Stimulated activated CD4-positive, alpha-beta T cell treated with anti-CD3 and anti-CD28 coated beads, TNF-alpha, amount 100 ng/mL, for 1 hour (primary cell): ENCODE measurements around the gene SIRT6.
"Not testable (repeated sequence)": the region's sequence is repeated elsewhere in the genome, so short reads cannot be mapped to it uniquely, and the experiment has no call there.

ENCODE experiments used
- DNase-seq, 3 donors: peaks; one replicate each; pipeline ENCODE4 v3.0.0-alpha.2; 2020; ENCODE audit warnings: low read depth in 3 of 3, low spot score in 1 of 3

SIRT6 gene

DNA sequence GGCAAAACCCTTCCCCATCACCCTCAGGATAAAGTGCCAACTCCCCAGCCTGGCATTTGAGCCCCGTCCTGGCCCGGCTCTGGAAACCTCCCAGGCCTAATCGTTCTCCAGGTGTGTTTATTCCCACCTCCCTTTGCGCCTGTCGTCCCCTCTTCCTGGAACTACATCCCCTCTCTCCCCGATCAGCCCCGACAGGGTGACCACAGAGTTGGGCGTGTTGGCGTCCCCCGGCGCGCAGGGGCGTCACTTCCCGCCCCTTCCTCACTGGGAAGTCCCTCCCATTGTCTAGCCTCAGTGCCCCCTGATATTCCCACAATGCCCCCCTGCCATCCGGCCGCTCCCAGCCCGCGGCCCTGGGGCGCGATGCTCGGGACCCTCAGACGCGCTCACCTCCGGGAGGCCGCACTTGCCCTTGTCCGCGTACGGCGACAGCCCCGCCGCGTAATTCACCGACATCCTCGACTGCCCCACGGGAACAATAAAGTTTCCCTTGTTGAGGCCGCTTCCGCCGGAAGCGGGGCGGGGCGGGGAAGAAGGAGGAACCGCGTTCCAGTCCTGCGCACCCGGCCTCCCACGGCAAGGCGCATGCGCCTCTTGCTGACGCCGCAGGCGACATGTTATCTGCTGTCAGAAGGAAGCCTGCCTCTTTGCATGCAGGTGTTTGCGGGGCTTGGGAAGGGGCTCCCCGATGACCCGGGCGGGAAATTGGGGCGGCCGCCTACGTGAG, at the start of gene SIRT6, which contains the start of gene ANKRD24:
TSS of gene SIRT6 (minus strand) at position 480 of the 727 bp plus-strand sequence. CDS start at position 456, 24 bp downstream.
TSS of gene ANKRD24 (plus strand) at position 606 of the 727 bp plus-strand sequence. CDS start 3,737 bp downstream, outside the sequence.
- peak; percentile 89 to 92 (median 91) for DNase-seq

DNA sequence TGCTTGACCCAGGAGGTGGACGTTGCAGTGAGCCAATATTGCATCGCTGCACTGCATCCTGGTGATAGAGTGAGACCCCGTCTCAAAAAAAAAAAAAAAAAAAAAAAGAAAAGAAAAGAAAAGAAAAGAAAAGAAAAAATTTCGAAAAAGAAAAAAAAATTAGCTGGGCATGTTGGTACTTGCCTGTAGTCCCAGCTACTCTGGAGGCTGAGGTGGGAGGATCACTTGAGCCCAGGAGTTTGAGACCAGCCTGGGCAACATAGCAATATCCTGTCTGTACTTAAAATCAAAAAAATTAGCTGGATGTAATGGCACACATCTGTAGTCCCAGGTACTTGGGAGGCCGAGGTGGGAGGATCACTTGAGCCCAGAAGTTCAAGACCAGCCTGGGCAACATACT, 49.8 kb upstream of the SIRT6 start:
- DNase-seq: not testable (repeated sequence)

DNA sequence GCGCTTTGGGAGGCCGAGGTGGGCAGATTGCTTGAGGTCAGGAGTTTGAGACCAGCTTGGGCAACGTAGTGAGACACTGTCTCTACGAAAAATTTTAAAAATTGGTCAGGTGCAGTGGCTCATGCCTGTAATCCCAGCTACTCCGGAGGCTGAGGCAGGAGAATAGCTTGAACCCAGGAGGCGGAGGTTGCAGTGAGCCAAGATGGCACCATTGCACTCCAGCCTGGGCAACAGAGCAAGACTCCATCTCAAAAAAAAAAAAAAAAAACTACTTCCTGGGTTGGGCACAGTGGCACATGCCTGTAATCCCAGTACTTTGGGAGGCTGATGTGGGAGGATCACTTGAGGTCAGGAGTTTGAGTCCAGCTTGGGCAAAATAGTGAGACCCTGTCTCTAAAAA, 49.2 kb upstream of the SIRT6 start:
- not testable (repeated sequence) for DNase-seq

DNA sequence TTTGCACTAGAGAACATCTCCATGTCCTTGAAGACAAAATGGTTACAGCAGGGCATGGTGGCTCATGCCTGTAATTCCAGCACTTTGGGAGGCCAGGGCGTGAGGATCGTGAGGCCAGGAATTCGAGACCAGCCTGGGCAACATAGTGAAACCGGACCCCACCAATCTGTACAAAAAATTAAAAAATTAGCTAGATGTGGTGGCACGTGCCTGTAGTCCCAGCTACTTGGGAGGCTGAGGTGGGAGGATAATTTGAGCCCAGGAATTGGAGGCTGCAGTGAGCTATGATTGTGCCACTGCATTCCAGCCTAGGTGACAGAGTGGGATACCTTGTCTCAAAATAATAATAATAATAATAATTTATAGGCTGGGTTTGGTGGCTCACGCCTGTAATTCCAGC, 47.9 kb upstream of the SIRT6 start:
- not testable (repeated sequence) for DNase-seq

DNA sequence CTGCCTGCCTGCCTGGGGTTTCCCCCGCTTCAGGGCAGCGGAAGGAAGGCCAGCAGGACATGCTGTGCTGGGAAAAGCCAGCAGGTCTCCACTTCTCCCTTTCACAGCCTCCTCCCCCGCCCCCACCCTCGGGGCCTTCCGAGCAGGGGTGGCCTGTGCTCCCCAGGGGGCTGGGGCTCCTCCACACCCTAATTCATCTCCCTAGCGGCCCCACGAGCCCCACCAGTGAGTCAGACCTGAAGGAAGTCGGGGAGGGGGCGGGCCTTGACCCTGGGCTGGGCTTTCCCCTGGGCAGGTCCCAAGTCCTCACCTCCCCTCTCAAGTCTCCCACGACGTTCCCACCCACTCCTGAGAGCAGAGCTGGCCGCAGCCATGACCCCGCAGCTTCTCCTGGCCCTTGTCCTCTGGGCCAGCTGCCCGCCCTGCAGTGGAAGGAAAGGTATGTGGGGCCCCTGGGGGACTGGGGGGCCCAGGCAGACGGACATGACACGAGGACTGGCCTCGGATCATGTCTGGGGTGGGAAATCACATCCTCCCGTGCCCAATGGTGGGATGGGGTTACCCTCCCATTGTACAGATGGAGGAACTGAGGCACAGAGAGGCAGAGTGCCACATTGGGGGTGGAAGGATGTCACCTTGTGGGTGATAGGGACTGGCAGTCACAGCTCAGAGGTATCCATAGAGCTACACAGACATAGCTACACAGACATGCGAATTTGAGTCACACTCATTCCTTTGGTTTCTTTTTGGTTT, 47.0 kb upstream of the SIRT6 start, which contains the start of gene EBI3:
TSS of gene EBI3 (plus strand) at position 345 of the 753 bp plus-strand sequence. CDS start at position 373, 28 bp downstream.
- DNase-seq: peak in 1 of 3 donors; percentile 35

DNA sequence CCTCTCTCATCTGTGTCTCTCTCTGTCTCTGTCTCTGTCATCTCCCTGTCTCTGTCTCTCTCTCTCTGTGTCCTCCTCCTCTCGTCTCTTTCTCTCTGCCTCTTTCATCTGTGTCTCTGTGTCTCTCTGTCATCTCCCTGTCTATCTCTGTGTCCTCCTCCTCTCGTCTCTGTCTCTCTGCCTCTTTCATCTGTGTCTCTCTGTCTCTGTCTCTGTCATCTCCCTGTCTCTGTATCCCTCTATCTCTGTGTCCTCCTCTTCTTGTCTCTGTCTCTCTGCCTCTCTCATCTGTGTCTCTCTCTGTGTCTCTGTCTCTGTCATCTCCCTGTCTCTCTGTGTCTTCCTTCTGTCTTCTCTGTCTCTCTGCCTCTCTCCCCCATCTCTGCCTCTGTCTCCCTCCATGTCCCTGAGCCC, 46.4 kb upstream of the SIRT6 start:
- no peak for DNase-seq

DNA sequence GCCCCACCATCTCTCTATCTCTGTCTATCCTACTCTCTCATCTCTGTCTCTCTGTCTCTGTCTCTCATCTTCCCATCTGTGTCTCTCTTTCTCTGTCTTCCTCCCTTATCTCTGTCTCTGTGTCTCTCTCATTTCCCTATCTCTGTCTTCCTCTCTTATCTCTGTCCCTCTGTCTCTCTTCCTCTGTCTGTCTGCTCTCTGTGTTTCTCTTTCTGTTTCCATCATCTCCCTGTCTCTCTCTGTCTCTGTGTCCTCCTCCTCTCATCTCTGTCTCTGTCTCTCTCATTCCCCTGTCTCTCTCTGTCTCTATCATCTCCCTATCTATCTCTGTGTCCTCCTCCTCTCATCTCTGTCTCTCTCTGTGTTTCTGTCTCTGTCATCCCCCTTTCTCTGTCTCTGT, 45.4 kb upstream of the SIRT6 start:
- no peak for DNase-seq

DNA sequence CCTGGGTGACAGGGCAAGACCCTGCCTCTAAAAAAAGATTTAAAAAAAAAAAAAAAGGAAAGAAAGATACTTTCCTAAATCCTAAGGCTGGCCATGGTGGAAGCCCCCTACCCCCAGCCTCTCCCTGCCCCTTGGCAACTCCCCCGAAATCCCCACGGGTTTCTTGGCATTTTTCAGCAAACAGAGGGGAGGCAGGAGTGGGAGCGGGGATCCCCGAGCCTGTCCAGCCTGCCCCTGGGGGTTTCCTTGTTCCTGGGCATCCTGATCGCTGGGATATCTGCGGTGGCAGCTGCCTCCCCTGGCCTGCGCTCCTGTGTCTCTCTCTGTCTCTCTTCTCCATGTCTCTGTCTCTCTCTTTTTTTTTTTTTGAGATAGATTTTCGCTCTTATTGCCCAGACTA, 43.5 kb upstream of the SIRT6 start:
- no peak for DNase-seq

DNA sequence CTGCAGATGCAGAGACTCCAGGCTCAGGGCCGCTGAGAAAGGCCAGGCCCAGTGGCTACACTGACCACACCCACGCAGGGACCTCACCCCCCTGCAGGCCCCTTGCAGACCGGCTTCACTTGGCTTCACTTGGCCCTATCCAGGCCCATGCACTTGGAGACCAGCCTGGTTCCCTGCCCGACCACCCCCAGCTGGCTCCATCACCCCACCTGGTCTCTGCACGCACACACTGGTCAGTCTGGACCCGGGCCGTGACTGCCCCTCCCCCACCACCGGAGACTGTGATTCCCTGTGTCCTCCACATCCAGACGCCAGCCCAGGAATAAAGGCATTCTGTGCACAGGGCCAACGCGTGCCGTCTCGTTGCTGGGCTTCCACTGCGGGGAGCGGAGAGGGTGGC, 42.1 kb upstream of the SIRT6 start:
- DNase-seq: no peak

DNA sequence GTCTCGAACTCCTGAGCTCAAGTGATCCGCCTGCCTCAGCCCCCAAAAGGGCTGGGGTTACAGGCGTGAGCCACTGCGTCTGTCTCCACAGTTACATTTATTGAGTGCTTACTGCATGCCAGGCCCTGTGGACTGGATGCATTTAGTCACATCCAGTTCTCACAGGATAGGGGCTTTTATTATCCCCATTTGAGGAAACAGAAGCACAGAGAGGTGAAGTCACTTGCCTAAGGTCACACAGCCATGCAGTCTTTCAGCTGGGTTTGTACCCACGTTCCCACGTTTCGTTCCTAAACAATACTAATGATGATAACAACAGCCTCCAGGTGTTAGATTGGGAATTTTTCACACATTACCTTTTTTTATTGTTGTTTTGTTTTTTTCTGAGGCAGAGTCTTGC, 37.8 kb upstream of the SIRT6 start:
- DNase-seq: no peak

DNA sequence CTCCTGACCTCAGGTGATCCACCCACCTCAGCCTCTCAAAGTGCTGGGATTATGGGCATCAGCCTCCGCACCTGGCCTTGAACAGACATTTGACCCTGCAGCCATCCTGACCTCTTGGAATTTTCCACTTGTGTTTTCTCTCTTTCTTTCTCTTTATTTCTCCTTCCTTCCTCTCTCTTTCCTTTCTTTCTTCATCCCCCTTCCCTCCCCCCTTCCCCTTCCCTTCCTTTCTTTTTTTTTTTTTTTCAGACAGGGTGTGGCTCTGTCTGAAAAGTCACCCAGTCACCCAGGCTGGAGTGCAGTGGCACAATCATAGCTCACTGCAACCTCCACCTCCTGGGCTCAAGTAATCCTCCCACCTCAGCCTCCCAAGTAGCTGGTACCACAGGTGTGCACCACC, 36.2 kb upstream of the SIRT6 start:
- not testable (repeated sequence) for DNase-seq

DNA sequence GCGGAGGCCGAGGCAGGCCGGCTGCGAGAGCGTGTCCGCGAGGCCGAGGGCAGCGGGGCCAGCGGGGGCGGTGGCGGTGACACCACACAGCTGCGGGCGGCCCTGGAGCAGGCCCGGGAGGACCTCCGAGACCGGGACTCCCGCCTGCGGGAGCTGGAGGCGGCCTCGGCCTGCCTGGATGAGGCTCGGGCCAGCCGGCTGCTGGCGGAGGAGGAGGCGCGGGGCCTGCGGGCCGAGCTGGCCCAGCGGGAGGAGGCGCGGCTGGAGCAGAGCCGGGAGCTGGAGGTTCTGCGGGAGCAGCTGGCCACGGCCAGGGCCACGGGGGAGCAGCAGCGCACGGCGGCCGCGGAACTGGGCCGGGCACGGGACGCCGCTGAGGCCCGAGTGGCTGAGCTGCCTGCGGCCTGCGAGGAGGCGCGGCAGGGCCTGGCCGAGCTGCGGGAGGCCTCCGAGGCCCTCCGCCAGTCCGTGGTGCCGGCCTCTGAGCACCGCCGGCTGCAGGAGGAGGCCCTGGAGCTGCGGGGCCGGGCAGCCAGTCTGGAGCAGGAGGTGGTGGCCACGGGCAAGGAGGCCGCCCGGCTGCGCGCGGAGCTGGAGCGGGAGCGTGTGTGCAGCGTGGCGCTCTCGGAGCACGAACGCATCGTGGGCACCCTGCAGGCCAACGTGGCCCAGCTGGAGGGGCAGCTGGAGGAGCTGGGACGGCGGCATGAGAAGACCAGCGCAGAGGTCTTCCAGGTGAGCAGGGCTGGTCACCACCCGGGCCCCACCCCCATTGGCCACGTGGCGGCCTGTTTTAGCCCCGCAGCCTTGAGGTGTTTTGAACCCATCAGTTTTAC, 35.3 kb upstream of the SIRT6 start:
- no peak for DNase-seq

DNA sequence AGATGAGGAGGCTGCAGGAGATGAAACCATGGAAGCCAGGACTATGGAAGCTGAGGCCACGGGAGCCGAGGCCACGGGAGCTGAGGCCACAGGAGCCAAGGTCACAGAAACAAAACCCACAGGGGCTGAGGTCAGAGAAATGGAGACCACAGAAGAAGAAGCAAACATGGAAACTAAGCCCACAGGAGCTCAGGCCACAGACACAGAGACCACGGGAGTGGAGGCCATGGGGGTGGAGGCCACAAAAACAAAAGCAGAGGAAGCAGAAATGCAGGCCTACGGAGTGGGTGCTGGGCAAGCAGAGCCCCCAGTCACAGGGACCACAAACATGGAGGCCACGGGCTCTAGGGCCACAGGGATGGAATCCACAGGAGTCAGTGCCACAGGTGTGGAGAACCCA, 34.5 kb upstream of the SIRT6 start:
- DNase-seq: no peak

DNA sequence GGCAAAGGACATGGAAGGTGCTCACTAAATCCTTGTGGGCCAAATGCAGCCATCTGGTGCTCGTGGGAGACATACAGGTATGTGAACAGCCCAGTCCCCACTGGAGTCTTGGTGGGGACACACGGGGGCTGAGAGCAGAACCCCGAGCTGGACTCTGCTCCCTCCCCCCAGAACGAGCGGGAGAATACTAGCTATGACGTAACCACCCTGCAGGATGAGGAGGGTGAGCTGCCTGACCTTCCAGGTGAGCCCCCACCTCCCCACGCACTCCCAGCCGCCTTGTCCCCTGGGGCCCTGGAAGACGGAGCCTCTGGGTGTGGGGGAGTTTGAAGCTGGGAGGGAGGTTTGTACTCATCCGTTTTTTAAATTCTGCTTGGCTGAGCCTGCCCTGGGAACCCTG, 33.4 kb upstream of the SIRT6 start:
- DNase-seq: no peak

DNA sequence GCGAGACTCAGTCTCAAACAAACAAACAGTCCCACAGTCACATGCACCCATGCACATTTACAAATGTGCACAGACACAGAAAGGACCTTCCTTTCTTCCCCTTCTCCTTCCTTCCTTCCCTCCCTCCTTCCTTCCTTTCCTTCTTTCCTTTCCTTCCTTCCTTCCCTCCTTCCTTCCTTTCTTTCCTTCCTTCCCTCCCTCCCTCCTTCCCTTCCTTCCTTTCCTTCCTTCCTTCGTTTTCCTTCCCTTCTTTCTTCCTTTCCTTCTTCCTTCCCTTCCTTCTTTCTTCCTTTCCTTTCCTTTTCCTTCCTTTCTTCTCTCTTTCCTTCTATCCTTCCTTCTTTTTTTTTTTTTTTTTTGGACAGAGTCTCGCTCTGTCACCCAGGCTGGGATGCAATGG, 30.8 kb upstream of the SIRT6 start:
- no peak for DNase-seq

DNA sequence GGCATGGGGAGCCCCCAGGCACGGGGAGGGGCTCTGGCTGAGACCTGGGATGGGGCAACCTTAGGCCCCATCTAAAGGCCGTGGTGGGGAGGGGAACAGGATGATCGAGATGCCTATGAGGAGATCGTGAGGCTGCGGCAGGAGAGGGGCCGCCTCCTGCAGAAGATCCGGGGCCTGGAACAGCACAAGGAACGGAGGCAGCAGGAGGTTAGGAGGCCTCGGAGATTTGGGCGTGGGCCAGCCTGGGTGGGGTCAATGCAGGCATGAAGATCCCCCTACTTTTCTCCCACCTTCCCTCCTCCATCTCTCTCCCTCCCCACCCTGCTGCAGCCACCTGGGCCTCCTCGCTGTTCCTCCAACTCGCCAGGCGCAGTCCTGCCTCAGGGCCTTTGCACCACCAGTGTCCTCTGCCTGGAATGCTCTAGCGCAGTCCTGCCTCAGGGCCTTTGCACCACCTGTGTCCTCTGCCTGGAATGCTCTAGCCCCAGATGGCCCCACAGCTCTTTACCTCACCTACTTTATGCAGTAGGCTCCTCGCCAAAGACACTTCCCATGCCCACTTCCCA, 27.9 kb upstream of the SIRT6 start:
- DNase-seq: no peak

DNA sequence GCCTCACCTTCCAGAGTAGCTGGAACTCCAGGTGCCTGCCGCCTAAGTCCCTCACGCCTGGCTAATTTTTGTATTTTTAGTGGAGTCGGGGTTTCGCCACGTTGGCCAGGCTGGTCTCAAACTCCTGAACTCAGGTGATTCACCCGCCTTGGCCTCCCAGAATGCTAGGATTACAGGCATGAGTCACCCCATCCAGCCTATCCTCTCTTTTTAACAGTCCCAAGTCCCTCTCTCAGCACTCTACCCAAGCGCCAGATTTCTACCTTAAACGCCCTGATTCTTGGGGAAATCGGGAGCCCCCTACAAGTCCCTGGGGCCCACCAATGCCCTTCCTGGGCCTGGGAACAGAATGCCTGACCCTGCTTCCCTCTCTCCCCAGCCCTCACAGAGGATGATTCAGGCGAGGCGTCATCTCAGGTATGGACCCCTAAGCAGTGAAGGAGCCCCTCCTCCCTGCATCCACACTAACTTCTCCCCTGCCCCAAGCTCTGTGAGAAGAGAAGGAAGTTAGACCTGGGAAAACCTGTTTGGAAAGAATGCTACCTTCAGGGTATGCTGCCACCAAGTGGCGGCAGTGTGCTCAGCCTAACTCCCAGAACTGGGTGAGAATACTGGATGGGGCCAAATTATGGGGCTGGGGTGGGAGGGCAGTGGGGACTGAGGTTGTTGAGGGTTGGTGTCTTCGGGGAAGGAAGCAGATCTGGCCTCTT, 26.2 kb upstream of the SIRT6 start:
- DNase-seq: no peak

DNA sequence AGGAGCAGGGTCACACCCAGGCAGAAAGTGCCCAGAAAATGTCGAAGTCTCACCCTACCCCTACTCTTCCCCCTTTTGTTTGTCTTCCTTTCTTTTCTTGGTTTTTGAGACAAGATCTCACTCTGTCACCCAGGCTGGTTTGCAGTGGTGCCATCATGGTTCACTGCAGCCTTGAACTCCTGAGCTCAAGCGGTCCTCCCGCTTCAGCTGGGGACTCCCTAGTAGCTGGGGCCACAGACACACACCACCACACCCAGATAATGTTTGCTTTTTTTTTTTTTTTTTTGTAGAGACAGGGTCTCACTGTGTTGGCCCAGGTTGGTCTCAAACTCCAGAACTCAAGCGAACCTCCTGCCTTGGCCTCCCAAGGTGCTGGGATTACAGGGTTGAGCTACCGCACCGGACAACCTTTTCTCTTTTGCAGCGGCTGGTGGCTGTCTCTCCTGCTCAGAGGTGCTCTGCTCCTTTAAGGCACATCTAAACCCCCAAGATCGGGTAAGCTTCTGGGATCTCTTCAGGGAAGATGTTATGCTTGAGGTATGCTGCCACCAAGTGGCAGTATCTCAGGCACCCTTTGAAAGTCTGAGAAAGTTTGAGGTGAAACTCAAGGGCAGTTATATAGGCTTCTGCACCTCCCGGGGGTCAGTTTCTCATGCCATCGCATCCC, 24.6 kb upstream of the SIRT6 start:
- no peak for DNase-seq

DNA sequence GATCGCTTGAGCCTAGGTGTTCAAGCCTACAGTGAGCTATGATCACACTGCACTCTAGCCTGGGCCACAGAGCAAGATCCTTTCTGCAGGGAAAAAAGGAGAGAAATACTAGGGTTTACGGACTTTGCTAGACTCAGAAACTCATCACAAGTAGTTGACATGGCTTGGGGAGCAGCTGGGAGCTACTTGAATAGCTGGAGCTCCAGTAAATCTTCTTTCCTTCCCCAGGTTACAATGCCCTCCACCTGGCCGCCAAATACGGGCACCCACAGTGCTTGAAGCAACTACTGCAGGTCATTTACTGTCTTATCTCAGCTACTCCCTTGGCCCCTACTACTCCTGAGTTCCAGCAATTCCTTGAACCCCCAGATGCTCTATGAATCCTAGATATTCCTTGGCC, 19.4 kb upstream of the SIRT6 start:
- no peak for DNase-seq
